Measurements from ENCODE around the gene ARAP1. TPM values are rescaled to one million over a fixed set of nuclear protein-coding genes. Genes with fewer than 3 reads are reported as not detected.
A peak's percentile ranks its signal among the peaks of the same experiment; 100 is the strongest.

Gene ARAP1
- total RNA-seq, 2 experiments from 2014 or later: 69.9 to 76.6 TPM

DNA sequence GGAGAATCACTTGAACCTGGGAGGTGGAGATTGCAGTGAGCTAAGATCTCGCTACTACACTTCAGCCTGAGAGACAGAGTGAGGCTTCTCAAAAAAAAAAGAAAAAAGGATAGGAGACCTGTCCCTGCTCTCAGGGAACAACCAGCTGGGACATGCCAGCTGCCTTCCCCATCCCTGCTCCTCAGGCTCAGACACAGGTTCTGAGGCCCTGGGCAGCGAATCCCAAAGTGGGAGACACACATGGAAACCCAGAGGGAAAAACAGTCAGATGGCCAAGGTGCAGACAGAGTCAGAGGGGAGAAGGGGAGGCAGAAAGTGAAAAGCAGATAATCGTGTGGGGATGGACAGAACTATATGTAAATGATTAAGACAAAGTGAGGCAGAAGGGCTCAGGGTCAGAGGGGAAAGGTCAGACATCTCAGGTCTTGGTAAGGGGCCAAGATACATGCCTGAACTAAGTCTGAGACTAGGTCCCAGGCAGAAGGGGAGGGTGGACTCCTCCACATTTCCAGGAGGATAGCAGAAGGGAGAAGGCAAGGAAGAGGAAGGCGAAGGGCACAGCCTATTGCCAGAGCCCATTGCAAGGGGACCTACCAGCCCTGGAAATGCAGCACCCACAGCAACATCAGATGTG is 27.4 kb upstream of the ARAP1 start:
- intact Hi-C loops (cut with DNase I, micrococcal nuclease): no loop called here
- peak overlapping the region; percentile 15 for H3K4me3 Mint-ChIP-seq
- H3K9me3 Mint-ChIP-seq (ENCODE audit: low read depth): no peaks in the 10 kb centered on the region
- no peak for DNase-seq
- POLR2A ChIA-PET: interaction anchor here (0.6 kb wide), 2 partner anchors 108 to 201 kb away, joined by 3 read pairs; no protein-coding TSS in a partner anchor
- H3K27ac Mint-ChIP-seq: no peak overlapping the region
- no peaks in the 10 kb centered on the region for H3K27me3 Mint-ChIP-seq
- H3K36me3 Mint-ChIP-seq (ENCODE audit: low read depth): no peaks in the 10 kb centered on the region
- H3K4me1 Mint-ChIP-seq: peaks cover 16% of the 10 kb centered on the region
- CTCF ChIA-PET: interaction anchor here (1.0 to 1.4 kb wide), 2 partner anchors 33 to 54 kb away, joined by 3 to 4 read pairs; no protein-coding TSS in a partner anchor
- no peak for ATAC-seq

GRCh38 chr11:72778535-72779494 is 26.6 kb upstream of the ARAP1 start:
- H3K9me3 Mint-ChIP-seq (ENCODE audit: low read depth): no peaks in the 10 kb centered on the region
- ATAC-seq (no peak), DNase-seq (no peak)
- no peaks in the 10 kb centered on the region for H3K27me3 Mint-ChIP-seq
- peaks cover 16% of the 10 kb centered on the region for H3K4me1 Mint-ChIP-seq
- H3K27ac Mint-ChIP-seq: no peak overlapping the region
- H3K4me3 Mint-ChIP-seq: no peak overlapping the region
- no peaks in the 10 kb centered on the region for H3K36me3 Mint-ChIP-seq (ENCODE audit: low read depth)
- ChIA-PET CTCF (interaction anchor here (1.0 to 1.4 kb wide), 2 partner anchors 34 to 53 kb away, joined by 3 to 4 read pairs; no protein-coding TSS in a partner anchor), POLR2A (interaction anchor here (0.6 kb wide), 1 partner anchor 202 kb away, joined by 3 read pairs; no protein-coding TSS in a partner anchor)
- intact Hi-C loops (cut with DNase I, micrococcal nuclease): no loop called here

GRCh38 chr11:72777755-72778278 is 25.6 kb upstream of the ARAP1 start:
- H3K4me1 Mint-ChIP-seq: peaks cover 18% of the 10 kb centered on the region
- intact Hi-C loops (cut with DNase I, micrococcal nuclease): no loop called here
- POLR2A ChIA-PET: no interaction called here

DNA sequence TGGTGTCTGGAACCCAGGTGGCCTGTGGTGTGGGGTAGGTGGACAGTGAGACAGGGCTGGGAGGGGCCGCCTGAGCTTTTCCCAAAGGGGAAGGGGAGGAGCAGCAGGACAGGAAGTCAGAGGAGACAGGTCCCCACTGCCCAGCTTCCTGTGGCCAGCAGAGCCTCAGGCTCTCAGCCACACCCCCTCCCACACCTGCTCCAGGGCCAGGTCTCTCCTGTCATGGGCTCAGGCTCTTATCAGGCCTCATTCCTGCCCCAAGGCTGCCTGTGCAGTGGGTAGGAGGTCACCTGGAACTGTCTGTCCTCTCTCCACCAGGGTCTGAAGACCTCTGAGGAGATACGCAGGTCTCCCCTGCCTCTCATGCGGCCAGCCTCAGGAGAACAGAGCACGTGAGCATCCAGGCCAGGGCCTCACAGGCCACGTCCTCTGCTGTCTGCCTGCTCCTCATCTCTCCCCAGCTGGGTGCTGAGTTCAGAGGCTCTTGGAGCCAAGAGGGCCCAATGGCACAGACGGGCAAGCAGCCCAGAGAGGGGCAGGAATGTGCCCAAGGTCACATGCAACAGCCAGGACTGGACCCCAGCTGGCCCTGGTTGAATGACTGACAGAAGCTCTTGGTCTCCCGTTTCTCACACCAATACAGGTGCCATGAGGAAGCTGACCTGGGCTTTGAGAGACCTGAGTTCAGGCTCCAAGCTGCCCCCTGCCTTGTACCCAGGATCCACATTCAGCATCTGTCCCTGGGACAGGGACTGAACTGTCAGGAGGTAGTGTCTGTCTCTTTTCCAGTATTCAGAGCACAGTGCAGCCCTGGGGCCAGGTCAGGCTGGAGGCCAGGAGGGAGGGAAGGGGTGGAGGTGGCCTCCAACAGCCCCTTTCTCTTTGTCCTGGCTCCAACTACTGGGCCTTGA is 24.9 kb upstream of the ARAP1 start:
- no peak for ATAC-seq
- Mint-ChIP-seq H3K36me3 (ENCODE audit: low read depth) (no peaks in the 10 kb centered on the region), H3K4me1 (peaks cover 11% of the 10 kb centered on the region), H3K9me3 (ENCODE audit: low read depth) (no peaks in the 10 kb centered on the region), H3K27ac (no peak overlapping the region), H3K4me3 (no peak overlapping the region), H3K27me3 (no peaks in the 10 kb centered on the region)
- ChIA-PET POLR2A (no interaction called here), CTCF (interaction anchor here (0.5 to 1.1 kb wide), 8 partner anchors 11 to 322 kb away, joined by 3 to 7 read pairs (median 3); no protein-coding TSS in a partner anchor)
- intact Hi-C loops (cut with DNase I, micrococcal nuclease): no loop called here
- DNase-seq: no peak

More at GRCh38 chr11:72777755-72778278, 25.6 kb upstream of the ARAP1 start:
- Mint-ChIP-seq H3K36me3 (ENCODE audit: low read depth) (no peaks in the 10 kb centered on the region), H3K4me3 (no peak overlapping the region), H3K9me3 (ENCODE audit: low read depth) (no peaks in the 10 kb centered on the region), H3K27me3 (no peaks in the 10 kb centered on the region), H3K27ac (no peak overlapping the region)
- no peak for DNase-seq
- CTCF ChIA-PET: interaction anchor here (0.6 to 1.1 kb wide), 4 partner anchors 12 to 53 kb away, joined by 3 to 4 read pairs (median 3); no protein-coding TSS in a partner anchor
- no peak for ATAC-seq

DNA sequence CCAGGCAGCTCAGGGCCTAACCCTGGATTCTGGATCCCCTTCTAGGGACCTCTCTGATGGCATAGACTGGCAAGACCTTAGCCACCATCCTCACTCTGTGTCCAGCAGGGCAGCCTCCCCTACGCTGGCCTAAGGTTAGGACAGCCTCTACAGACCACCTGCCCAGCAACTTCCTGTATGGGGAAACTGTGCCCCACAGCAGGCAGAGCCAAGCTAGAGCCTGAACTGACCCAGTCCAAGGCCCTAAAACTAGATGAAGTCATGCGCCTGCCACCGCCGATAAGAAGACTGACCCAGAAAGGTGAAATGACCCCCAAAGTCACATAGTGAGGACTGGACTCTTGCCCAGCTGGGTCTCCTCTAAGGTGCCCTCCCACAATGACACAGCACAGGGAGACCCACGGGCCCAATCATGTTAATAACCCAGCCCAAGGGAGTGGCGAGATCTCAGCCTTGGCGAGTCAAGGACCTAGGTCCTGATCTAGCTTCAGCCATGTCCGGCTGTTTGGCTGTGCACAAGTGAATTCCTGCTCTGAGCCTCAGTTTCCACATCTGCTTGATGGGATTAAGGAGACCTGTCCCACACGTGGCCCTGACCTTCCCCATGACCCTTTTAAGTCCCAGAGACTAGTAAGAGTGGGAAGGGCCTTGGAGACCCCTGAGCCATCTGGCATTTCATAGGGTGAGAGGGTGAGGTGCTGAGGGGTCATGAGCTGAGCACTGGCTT is 24.1 kb upstream of the ARAP1 start:
- POLR2A ChIA-PET: interaction anchor here (0.9 kb wide), 1 partner anchor 54 kb away, joined by 4 read pairs; no protein-coding TSS in a partner anchor

GRCh38 chr11:72775288-72776110 is 23.3 kb upstream of the ARAP1 start:
- intact Hi-C loops (cut with DNase I, micrococcal nuclease): no loop called here
- CTCF ChIA-PET: interaction anchor here (0.7 to 1.4 kb wide), 5 partner anchors 10 to 66 kb away, joined by 3 to 7 read pairs (median 3); partner anchors contain the start of gene STARD10
- no peak overlapping the region for H3K27ac Mint-ChIP-seq
- POLR2A ChIA-PET: interaction anchor here (0.9 kb wide), 1 partner anchor 53 kb away, joined by 4 read pairs; no protein-coding TSS in a partner anchor
- H3K27me3 Mint-ChIP-seq: no peaks in the 10 kb centered on the region
- no peaks in the 10 kb centered on the region for H3K36me3 Mint-ChIP-seq (ENCODE audit: low read depth)
- no peak for DNase-seq
- H3K4me1 Mint-ChIP-seq: peaks cover 8% of the 10 kb centered on the region
- H3K9me3 Mint-ChIP-seq (ENCODE audit: low read depth): no peaks in the 10 kb centered on the region
- H3K4me3 Mint-ChIP-seq: no peak overlapping the region
- no peak for ATAC-seq

More for the DNA sequence above, 24.1 kb upstream of the ARAP1 start:
- Mint-ChIP-seq H3K27ac (no peak overlapping the region), H3K27me3 (no peaks in the 10 kb centered on the region), H3K4me1 (peaks cover 8% of the 10 kb centered on the region), H3K4me3 (no peak overlapping the region), H3K36me3 (ENCODE audit: low read depth) (no peaks in the 10 kb centered on the region), H3K9me3 (ENCODE audit: low read depth) (no peaks in the 10 kb centered on the region)
- ATAC-seq (no peak), DNase-seq (no peak)
- CTCF ChIA-PET: interaction anchor here (0.5 to 1.4 kb wide), 7 partner anchors 12 to 321 kb away, joined by 3 to 7 read pairs (median 3); partner anchors contain the start of gene STARD10
- intact Hi-C loops (cut with DNase I, micrococcal nuclease): no loop called here

DNA sequence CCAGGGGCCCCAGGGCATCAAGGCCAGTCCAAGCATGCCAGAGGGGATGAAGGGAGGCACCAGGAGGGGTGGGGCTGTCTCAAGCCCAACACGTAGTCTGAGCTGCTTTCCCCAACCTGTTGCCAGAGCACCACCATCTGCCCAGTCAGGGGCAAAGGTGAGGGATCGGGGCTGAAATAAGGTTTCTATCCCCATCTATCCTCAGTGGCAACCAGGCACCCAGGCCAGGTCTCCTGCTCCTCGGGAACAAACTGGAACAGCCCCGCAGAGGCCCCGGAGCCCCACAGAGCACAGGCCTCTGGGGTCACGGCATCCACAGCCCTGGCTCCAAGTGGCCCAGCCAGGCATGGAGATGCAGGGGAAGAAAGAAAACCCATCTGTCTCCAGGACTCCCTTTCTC is 22.3 kb upstream of the ARAP1 start:
- intact Hi-C loops (cut with DNase I, micrococcal nuclease): no loop called here
- no peak for DNase-seq
- H3K4me3 Mint-ChIP-seq: no peak overlapping the region
- CTCF ChIA-PET: no interaction called here
- H3K27ac Mint-ChIP-seq: no peak overlapping the region
- no peaks in the 10 kb centered on the region for H3K36me3 Mint-ChIP-seq (ENCODE audit: low read depth)
- peaks cover 2% of the 10 kb centered on the region for H3K4me1 Mint-ChIP-seq
- POLR2A ChIA-PET: no interaction called here
- no peaks in the 10 kb centered on the region for H3K9me3 Mint-ChIP-seq (ENCODE audit: low read depth)
- no peaks in the 10 kb centered on the region for H3K27me3 Mint-ChIP-seq
- no peak for ATAC-seq

- no peaks in the 10 kb centered on the region for H3K36me3 Mint-ChIP-seq (ENCODE audit: low read depth)
- H3K27ac Mint-ChIP-seq: no peak overlapping the region
- ChIA-PET CTCF (interaction anchor here (1.0 kb wide), 1 partner anchor 13 kb away, joined by 3 read pairs; no protein-coding TSS in a partner anchor), POLR2A (no interaction called here)
- H3K27me3 Mint-ChIP-seq: no peaks in the 10 kb centered on the region
- no peak for DNase-seq
- no peak for ATAC-seq
- H3K4me3 Mint-ChIP-seq: no peak overlapping the region
- H3K9me3 Mint-ChIP-seq (ENCODE audit: low read depth): no peaks in the 10 kb centered on the region
- peaks cover 2% of the 10 kb centered on the region for H3K4me1 Mint-ChIP-seq
- intact Hi-C loops (cut with DNase I, micrococcal nuclease): no loop called here
These were observed 21.5 kb upstream of the ARAP1 start for GRCh38 chr11:72773696-72774095.

GRCh38 chr11:72773291-72773690 is 21.1 kb upstream of the ARAP1 start:
- intact Hi-C loops (cut with DNase I, micrococcal nuclease): no loop called here
- ATAC-seq (peak; percentile 57), DNase-seq (no peak)
- peaks cover 2% of the 10 kb centered on the region for H3K4me1 Mint-ChIP-seq
- no peaks in the 10 kb centered on the region for H3K27me3 Mint-ChIP-seq
- H3K27ac Mint-ChIP-seq: no peak overlapping the region
- H3K36me3 Mint-ChIP-seq (ENCODE audit: low read depth): no peaks in the 10 kb centered on the region
- H3K4me3 Mint-ChIP-seq: no peak overlapping the region
- H3K9me3 Mint-ChIP-seq (ENCODE audit: low read depth): no peaks in the 10 kb centered on the region
- POLR2A ChIA-PET: no interaction called here
- CTCF ChIA-PET: interaction anchor here (1.0 kb wide), 1 partner anchor 13 kb away, joined by 3 read pairs; no protein-coding TSS in a partner anchor

Measured in activated CD4-positive, alpha-beta T cell treated with anti-CD3 and anti-CD28 coated beads for 36 hours (primary cell).